HCT116 (cell line): Measurements from ENCODE around the gene APOL4.

Experiments used
- CTCF ChIP-seq, 3 experiments: fragments of 200-600 bp in 1 of 3; sonication (generic) in 1 of 3; IDR thresholded peaks in 2 of 3; conservative IDR thresholded peaks in 1 of 3; 2 replicates each; pipeline ENCODE4 v1.5.1; 2012 to 2017; ENCODE audit warnings: low read depth in 2 of 3, low read length in 2 of 3, antibody characterized with exemption in 1 of 3, borderline replicate concordance in 1 of 3, control low read depth in 1 of 3, mild to moderate bottlenecking in 1 of 3, mixed read lengths in 1 of 3, mixed run types in 1 of 3, moderate library complexity in 1 of 3; ENCODE audit not compliant: insufficient read depth in 1 of 3
- EZH2 ChIP-seq: fragments of 200-600 bp; sonication (generic); IDR thresholded peaks from 2 replicates; pipeline ENCODE4 v1.6.1; 2017; ENCODE audit warnings: antibody characterized with exemption, mixed run types
- EZH2phosphoT487 ChIP-seq: fragments of 200-600 bp; IDR thresholded peaks from 2 replicates; pipeline ENCODE4 v1.6.1; 2018; ENCODE audit warnings: antibody characterized with exemption, borderline replicate concordance
- FOSL1 ChIP-seq: IDR thresholded peaks from 2 replicates; pipeline ENCODE4 v1.6.1; 2012; ENCODE audit warnings: low read depth
- POLR2A ChIP-seq: IDR thresholded peaks from 2 replicates; pipeline ENCODE4 v1.7.0; 2011; ENCODE audit warnings: borderline replicate concordance; ENCODE audit not compliant: insufficient read depth, insufficient read length; ENCODE audit errors: extremely low read depth
- TCF7L2 ChIP-seq: IDR thresholded peaks from 2 replicates; pipeline ENCODE4 v1.7.0; 2011; ENCODE audit warnings: borderline replicate concordance, inconsistent platforms; ENCODE audit not compliant: insufficient read depth, insufficient read length; ENCODE audit errors: extremely low read depth

- TF ChIP-seq CTCF (IDR thresholded peaks at IDR 0.05 in 2 of 3, conservative IDR thresholded peaks at IDR 0.05 in 1 of 3; ENCODE audit: borderline replicate concordance in 1 of 3, insufficient read depth in 1 of 3, low read depth in 2 of 3, low read length in 2 of 3) (no peak), EZH2phosphoT487 (no peak), TCF7L2 (no peak), EZH2 (no peak), POLR2A (no peak), FOSL1 (no peak)
These were observed 34.9 kb downstream of the APOL4 start for GRCh38 chr22:36166518-36167220.
